Motor neuron (in vitro differentiated cells): ENCODE measurements around the gene EHMT1. TPM values are rescaled to one million over a fixed set of nuclear protein-coding genes. Genes with fewer than 3 reads are reported as not detected.

Experiments used
- ATAC-seq, 8 experiments: fragments of 200-7000 bp; cut with Tn5 transposase; replicated peaks in 6 of 8; 2 replicates each; pipeline ENCODE4 v1.8.0; 2021; ENCODE audit warnings: mild to moderate bottlenecking in 8 of 8, moderate library complexity in 8 of 8
- H3K27ac ChIP-seq, 2 donors: fragments of 250-450 bp; sonication (Bioruptor Pico); 2 replicates each; pipeline ENCODE4 v1.9.0; 2021; ENCODE audit warnings: antibody characterized with exemption in 2 of 2, mild to moderate bottlenecking in 2 of 2, moderate library complexity in 1 of 2
- H3K4me1 ChIP-seq, 2 donors: fragments of 250-450 bp; sonication (Bioruptor Pico); replicated peaks in 1 of 2; 2 replicates each; pipeline ENCODE4 v1.6.1; 2021; ENCODE audit warnings: antibody characterized with exemption in 2 of 2, mild to moderate bottlenecking in 2 of 2, moderate library complexity in 1 of 2
- H3K4me3 ChIP-seq, 5 donors: fragments of 250-450 bp; sonication (Bioruptor Pico); 2 replicates each; pipeline ENCODE4 v1.9.0; 2021; ENCODE audit warnings: antibody characterized with exemption in 5 of 5, mild to moderate bottlenecking in 5 of 5, moderate library complexity in 4 of 5
- WGBS, 10 experiments: fragments of 450-650 bp; shearing (Covaris generic); methylation state at CpG; one replicate each; pipeline ENCODE4 v1.0.0; 2022; 5-methylcytosine and 5-hydroxymethylcytosine counted together
- in situ Hi-C, 9 experiments: fragments of 400-800 bp; cut with MboI; loops; one replicate each; pipeline ENCODE4 v1.15.0; 2021; ENCODE audit warnings: low sequenced_read_pairs in 9 of 9, low pct_unique_long_range_greater_than_20kb in 2 of 9; ENCODE audit not compliant: unreplicated experiment in 9 of 9
- total RNA-seq, 8 experiments: library from RNA; unstranded; fragments of 300-600 nt; gene quantifications; 2 replicates each; pipeline versions ENCODE4 v1.2.3 to v1.2.4, GENCODE V29; 2022

Gene EHMT1
- total RNA-seq, 8 experiments from 2014 or later, result 25.0 to 90.6 (median 42.6) TPM

- WGBS, 10 experiments, result 35 to 100% (median 95%) methylated on average over 3 to 6 of the region's 7 CpGs; no CpG with 5 or more reads in 2 of the 10 experiments
- no peak overlapping the region for H3K27ac ChIP-seq
- H3K4me1 ChIP-seq, result peaks cover 0 to 3% of the 10 kb centered on the region in 2 donors
- in situ Hi-C loops, result no loop called here
- no peak for ATAC-seq
- H3K4me3 ChIP-seq, result no peak overlapping the region
Measured at GRCh38 chr9:137791947-137792346, 173.1 kb downstream of the EHMT1 start.

- H3K4me1 ChIP-seq, result no peaks in the 10 kb centered on the region
- no peak for ATAC-seq
- 77 to 95% (median 92%) methylated on average over 2 to 8 of the region's 13 CpGs; no CpG with 5 or more reads in 2 of the 10 experiments for WGBS, 10 experiments
- in situ Hi-C loops, result no loop called here
- no peak overlapping the region for H3K4me3 ChIP-seq
- H3K27ac ChIP-seq, result no peak overlapping the region
Measured at GRCh38 chr9:137793196-137793841, 174.5 kb downstream of the EHMT1 start.

- no peaks in the 10 kb centered on the region for H3K4me1 ChIP-seq
- in situ Hi-C loops, result no loop called here
- no peak overlapping the region for H3K27ac ChIP-seq
- no peak for ATAC-seq
- WGBS, 10 experiments, result 67 to 100% (median 95%) methylated on average over 1 to 5 of the region's 9 CpGs; no CpG with 5 or more reads in 4 of the 10 experiments
- no peak overlapping the region for H3K4me3 ChIP-seq
Measured at GRCh38 chr9:137795156-137795666, 176.4 kb downstream of the EHMT1 start.

- in situ Hi-C loops, result no loop called here
- no peak overlapping the region for H3K27ac ChIP-seq
- no peaks in the 10 kb centered on the region for H3K4me1 ChIP-seq
- no peak for ATAC-seq
- no peak overlapping the region for H3K4me3 ChIP-seq
- WGBS, 10 experiments, result 73 to 100% (median 98%) methylated on average over 1 to 11 of the region's 19 CpGs; no CpG with 5 or more reads in 1 of the 10 experiments
Measured at GRCh38 chr9:137797206-137798120, 178.7 kb downstream of the EHMT1 start.

GRCh38 chr9:137798142-137798541, 179.3 kb downstream of the EHMT1 start:
- no peaks in the 10 kb centered on the region for H3K4me1 ChIP-seq
- WGBS, 10 experiments, result 85 to 100% (median 96%) methylated on average over 2 to 8 of the region's 9 CpGs; no CpG with 5 or more reads in 3 of the 10 experiments
- H3K4me3 ChIP-seq, result no peak overlapping the region
- ATAC-seq, result no peak
- no peak overlapping the region for H3K27ac ChIP-seq
- in situ Hi-C loops, result no loop called here

GRCh38 chr9:137798901-137799629, 180.3 kb downstream of the EHMT1 start:
- 75 to 100% (median 93%) methylated on average over 1 to 6 of the region's 21 CpGs; no CpG with 5 or more reads in 5 of the 10 experiments for WGBS, 10 experiments

GRCh38 chr9:137799630-137799983, 180.8 kb downstream of the EHMT1 start:
- no peak for ATAC-seq
- Histone ChIP-seq H3K4me3 (no peak overlapping the region), H3K4me1 (no peaks in the 10 kb centered on the region), H3K27ac (no peak overlapping the region)
- in situ Hi-C loops, result no loop called here
- WGBS, 10 experiments, result 80 to 92% (median 83%) methylated on average over 1 to 8 of the region's 12 CpGs; no CpG with 5 or more reads in 6 of the 10 experiments

More at GRCh38 chr9:137798901-137799629, 180.3 kb downstream of the EHMT1 start:
- Histone ChIP-seq H3K4me1 (no peaks in the 10 kb centered on the region), H3K27ac (no peak overlapping the region), H3K4me3 (no peak overlapping the region)
- ATAC-seq, result peak in 4 of 8 experiments; percentile 19 to 32 (median 26)
- in situ Hi-C loops, result no loop called here

GRCh38 chr9:137800196-137801022, 181.6 kb downstream of the EHMT1 start:
- in situ Hi-C loops, result no loop called here
- peak in 1 of 8 experiments; percentile 7 for ATAC-seq
- Histone ChIP-seq H3K4me1 (no peaks in the 10 kb centered on the region), H3K4me3 (no peak overlapping the region), H3K27ac (no peak overlapping the region)
- 80 to 100% (median 92%) methylated on average over 1 to 10 of the region's 31 CpGs; no CpG with 5 or more reads in 6 of the 10 experiments for WGBS, 10 experiments

- Histone ChIP-seq H3K4me1 (no peaks in the 10 kb centered on the region), H3K4me3 (no peak overlapping the region), H3K27ac (no peak overlapping the region)
- WGBS, 10 experiments, result 72 to 100% (median 82%) methylated on average over 2 to 3 of the region's 7 CpGs; no CpG with 5 or more reads in 7 of the 10 experiments
- in situ Hi-C loops, result no loop called here
- no peak for ATAC-seq
Measured at GRCh38 chr9:137801023-137801319, 182.2 kb downstream of the EHMT1 start.

GRCh38 chr9:137802021-137802420, 183.2 kb downstream of the EHMT1 start:
- H3K4me3 ChIP-seq, result no peak overlapping the region
- 100% methylated on average over 1 to 2 of the region's 4 CpGs; no CpG with 5 or more reads in 8 of the 10 experiments for WGBS, 10 experiments
- ATAC-seq, result no peak
- no peak overlapping the region for H3K27ac ChIP-seq
- in situ Hi-C loops, result no loop called here
- no peaks in the 10 kb centered on the region for H3K4me1 ChIP-seq

- WGBS, 10 experiments, result 85 to 100% (median 93%) methylated on average over 1 to 9 of the region's 19 CpGs; no CpG with 5 or more reads in 3 of the 10 experiments
Measured at GRCh38 chr9:137802521-137803243, 183.9 kb downstream of the EHMT1 start.

More at GRCh38 chr9:137802521-137803243, 183.9 kb downstream of the EHMT1 start:
- H3K4me3 ChIP-seq, result no peak overlapping the region
- no peak overlapping the region for H3K27ac ChIP-seq
- H3K4me1 ChIP-seq, result no peaks in the 10 kb centered on the region
- in situ Hi-C loops, result no loop called here
- no peak for ATAC-seq
